Measurements from ENCODE around the gene DAAM1.

GRCh38 chr14:59339524-59340330 is 151.3 kb downstream of the DAAM1 start:
- TF ChIP-seq, protein P1, sequence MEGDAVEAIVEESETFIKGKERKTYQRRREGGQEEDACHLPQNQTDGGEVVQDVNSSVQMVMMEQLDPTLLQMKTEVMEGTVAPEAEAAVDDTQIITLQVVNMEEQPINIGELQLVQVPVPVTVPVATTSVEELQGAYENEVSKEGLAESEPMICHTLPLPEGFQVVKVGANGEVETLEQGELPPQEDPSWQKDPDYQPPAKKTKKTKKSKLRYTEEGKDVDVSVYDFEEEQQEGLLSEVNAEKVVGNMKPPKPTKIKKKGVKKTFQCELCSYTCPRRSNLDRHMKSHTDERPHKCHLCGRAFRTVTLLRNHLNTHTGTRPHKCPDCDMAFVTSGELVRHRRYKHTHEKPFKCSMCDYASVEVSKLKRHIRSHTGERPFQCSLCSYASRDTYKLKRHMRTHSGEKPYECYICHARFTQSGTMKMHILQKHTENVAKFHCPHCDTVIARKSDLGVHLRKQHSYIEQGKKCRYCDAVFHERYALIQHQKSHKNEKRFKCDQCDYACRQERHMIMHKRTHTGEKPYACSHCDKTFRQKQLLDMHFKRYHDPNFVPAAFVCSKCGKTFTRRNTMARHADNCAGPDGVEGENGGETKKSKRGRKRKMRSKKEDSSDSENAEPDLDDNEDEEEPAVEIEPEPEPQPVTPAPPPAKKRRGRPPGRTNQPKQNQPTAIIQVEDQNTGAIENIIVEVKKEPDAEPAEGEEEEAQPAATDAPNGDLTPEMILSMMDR (conservative IDR thresholded peaks at IDR 0.05; ENCODE audit: low read length) = no peak
- no peak for TF ChIP-seq EZH2phosphoT487 (IDR thresholded peaks at IDR 0.05; ENCODE audit: borderline replicate concordance, low read depth, low read length)

Data from OCI-LY7 (cell line).